ENCODE results near the gene RCN1. TPM values are rescaled to one million over a fixed set of nuclear protein-coding genes. Genes with fewer than 3 reads are reported as not detected.
A peak's percentile ranks its signal among the peaks of the same experiment; 100 is the strongest.

The RCN1 gene
- total RNA-seq, 1 donor = 405 TPM

DNA sequence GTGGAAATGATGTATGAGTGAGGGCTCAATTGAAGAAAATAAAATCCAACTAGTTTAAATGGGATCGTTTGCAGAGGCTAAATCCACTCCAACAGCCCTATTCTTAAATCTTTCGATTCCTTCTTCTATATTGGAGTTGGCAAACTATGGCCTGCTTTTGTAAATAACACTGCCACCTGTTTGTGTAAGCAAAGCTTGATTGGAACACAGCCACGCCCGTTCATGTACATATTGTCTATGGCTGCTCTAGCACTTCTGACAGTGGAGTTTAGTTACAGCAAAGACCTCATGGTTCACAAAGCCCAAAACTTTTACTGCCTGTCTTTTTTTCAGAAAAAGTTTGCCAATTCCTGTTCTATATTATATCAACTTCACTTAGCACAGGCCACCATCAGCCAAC is 40.6 kb upstream of the RCN1 start:
- Histone ChIP-seq H3K27ac (ENCODE audit: low read depth, low read length) (no peak overlapping the region), H3K9me3 (ENCODE audit: low read depth, low read length) (no peaks in the 10 kb centered on the region), H3K36me3 (ENCODE audit: insufficient read depth, low read length) (no peaks in the 10 kb centered on the region), H4K20me1 (ENCODE audit: insufficient read depth, low read length) (no peaks in the 10 kb centered on the region), H3K4me3 (ENCODE audit: insufficient read depth, low read length) (no peak overlapping the region), H2AFZ (ENCODE audit: low read length) (no peak overlapping the region), H3K4me2 (ENCODE audit: insufficient read depth, low read length) (no peak overlapping the region), H3K4me1 (ENCODE audit: insufficient read depth, low read length) (peaks cover 9% of the 10 kb centered on the region), H3K79me2 (ENCODE audit: insufficient read depth, low read length) (no peaks in the 10 kb centered on the region), H3K27me3 (ENCODE audit: insufficient read depth, low read length) (no peaks in the 10 kb centered on the region)
- TF ChIP-seq CTCF (IDR thresholded peaks at IDR 0.05; ENCODE audit: extremely low read depth, low read depth, low read length) = no peak
- no peak for DNase-seq (ENCODE audit: insufficient read length, low spot score, missing footprints)

- H3K79me2 ChIP-seq (ENCODE audit: insufficient read depth, low read length) = no peaks in the 10 kb centered on the region
- H3K27me3 ChIP-seq (ENCODE audit: insufficient read depth, low read length) = no peaks in the 10 kb centered on the region
- H3K9me3 ChIP-seq (ENCODE audit: low read depth, low read length) = no peaks in the 10 kb centered on the region
- peak overlapping the region; percentile 42 for H3K4me3 ChIP-seq (ENCODE audit: insufficient read depth, low read length)
- H3K4me2 ChIP-seq (ENCODE audit: insufficient read depth, low read length) = peak overlapping the region; percentile 80
- H3K36me3 ChIP-seq (ENCODE audit: insufficient read depth, low read length) = no peaks in the 10 kb centered on the region
- H2AFZ ChIP-seq (ENCODE audit: low read length) = peak overlapping the region; percentile 83
- H3K27ac ChIP-seq (ENCODE audit: low read depth, low read length) = no peak overlapping the region
- peaks cover 18% of the 10 kb centered on the region for H3K4me1 ChIP-seq (ENCODE audit: insufficient read depth, low read length)
- no peaks in the 10 kb centered on the region for H4K20me1 ChIP-seq (ENCODE audit: insufficient read depth, low read length)
- peak; percentile 64 for DNase-seq (ENCODE audit: insufficient read length, low spot score, missing footprints)
- peak; percentile 84 for TF ChIP-seq CTCF (IDR thresholded peaks at IDR 0.05; ENCODE audit: extremely low read depth, low read depth, low read length)
Measured at GRCh38 chr11:32052215-32052614, 38.7 kb upstream of the RCN1 start.

DNA sequence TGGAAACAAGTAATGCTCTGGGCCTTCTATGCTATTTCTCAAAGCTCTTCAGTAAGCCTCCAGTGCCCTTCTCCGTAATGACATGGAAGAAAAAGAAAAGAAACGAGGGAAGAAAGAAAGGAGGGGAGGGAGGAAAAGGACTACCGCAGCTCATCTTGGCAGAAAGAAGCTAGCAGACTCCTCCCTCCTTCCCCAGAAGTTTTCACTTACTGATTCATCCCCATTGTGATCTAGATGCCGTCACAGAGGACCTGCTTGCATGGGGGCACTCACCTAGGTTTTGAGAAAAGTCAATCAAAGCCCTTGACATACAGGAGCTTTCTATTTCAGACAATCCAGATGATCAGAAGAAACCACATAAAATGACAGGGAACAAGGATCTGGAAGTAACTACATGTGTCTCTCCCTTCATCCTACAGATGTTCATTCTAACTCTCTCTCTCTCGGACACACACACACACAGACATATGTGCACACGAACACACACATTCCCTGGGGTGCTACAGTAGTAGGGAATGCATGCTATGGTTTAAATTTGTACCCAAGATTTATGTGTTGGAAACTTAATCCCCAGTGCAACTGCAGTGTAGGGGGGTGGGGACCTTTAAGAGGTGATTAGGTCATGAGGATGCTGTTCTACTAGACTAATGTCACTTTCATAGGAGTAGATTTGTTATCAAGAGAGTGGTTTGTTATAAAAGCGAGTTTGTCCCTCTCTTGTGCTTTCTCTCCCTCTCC is 37.6 kb upstream of the RCN1 start:
- no peak overlapping the region for H3K4me3 ChIP-seq (ENCODE audit: insufficient read depth, low read length)
- no peak for DNase-seq (ENCODE audit: insufficient read length, low spot score, missing footprints)
- H3K79me2 ChIP-seq (ENCODE audit: insufficient read depth, low read length) = no peaks in the 10 kb centered on the region
- TF ChIP-seq CTCF (IDR thresholded peaks at IDR 0.05; ENCODE audit: extremely low read depth, low read depth, low read length) = no peak
- H3K4me2 ChIP-seq (ENCODE audit: insufficient read depth, low read length) = peak overlapping the region; percentile 80
- no peak overlapping the region for H3K27ac ChIP-seq (ENCODE audit: low read depth, low read length)
- peaks cover 6% of the 10 kb centered on the region for H3K27me3 ChIP-seq (ENCODE audit: insufficient read depth, low read length)
- H3K4me1 ChIP-seq (ENCODE audit: insufficient read depth, low read length) = peaks cover 18% of the 10 kb centered on the region
- no peaks in the 10 kb centered on the region for H3K36me3 ChIP-seq (ENCODE audit: insufficient read depth, low read length)
- no peaks in the 10 kb centered on the region for H4K20me1 ChIP-seq (ENCODE audit: insufficient read depth, low read length)
- H2AFZ ChIP-seq (ENCODE audit: low read length) = no peak overlapping the region
- no peaks in the 10 kb centered on the region for H3K9me3 ChIP-seq (ENCODE audit: low read depth, low read length)

GRCh38 chr11:32055861-32056260 is 35.0 kb upstream of the RCN1 start:
- no peak for TF ChIP-seq CTCF (IDR thresholded peaks at IDR 0.05; ENCODE audit: extremely low read depth, low read depth, low read length)
- Histone ChIP-seq H3K79me2 (ENCODE audit: insufficient read depth, low read length) (no peaks in the 10 kb centered on the region), H3K4me1 (ENCODE audit: insufficient read depth, low read length) (peaks cover 18% of the 10 kb centered on the region), H3K27me3 (ENCODE audit: insufficient read depth, low read length) (peaks cover 7% of the 10 kb centered on the region), H3K27ac (ENCODE audit: low read depth, low read length) (no peak overlapping the region), H3K9me3 (ENCODE audit: low read depth, low read length) (no peaks in the 10 kb centered on the region), H2AFZ (ENCODE audit: low read length) (no peak overlapping the region), H3K4me2 (ENCODE audit: insufficient read depth, low read length) (no peak overlapping the region), H3K4me3 (ENCODE audit: insufficient read depth, low read length) (no peak overlapping the region), H3K36me3 (ENCODE audit: insufficient read depth, low read length) (no peaks in the 10 kb centered on the region), H4K20me1 (ENCODE audit: insufficient read depth, low read length) (no peaks in the 10 kb centered on the region)
- DNase-seq (ENCODE audit: insufficient read length, low spot score, missing footprints) = no peak
